Measurements from ENCODE around the gene IKZF2. TPM values are rescaled to one million over a fixed set of nuclear protein-coding genes. Genes with fewer than 3 reads are reported as not detected.

IKZF2 gene
- total RNA-seq, 1 experiment from 2014 or later, result 3.0 TPM

DNA sequence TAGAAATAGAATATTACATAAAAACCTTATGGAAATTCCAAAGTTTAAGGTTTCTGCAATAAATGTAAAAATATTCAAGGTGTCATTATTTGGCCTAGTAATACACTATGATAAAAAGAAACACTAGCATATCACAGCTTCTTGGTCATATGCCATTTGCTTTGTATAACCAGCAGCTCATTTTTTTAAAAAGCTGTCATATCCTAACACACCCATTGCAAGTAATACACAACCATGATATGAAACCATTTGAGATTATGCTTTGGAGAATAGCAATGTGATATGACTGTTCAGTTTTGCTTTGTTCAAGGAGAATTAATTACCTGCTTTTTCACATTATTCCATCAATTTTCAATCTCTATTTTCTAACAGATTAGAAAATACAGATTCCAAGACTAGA, 149.0 kb downstream of the IKZF2 start:
- no peak for DNase-seq
- Mint-ChIP-seq H3K4me3 (no peak overlapping the region), H3K27me3 (ENCODE audit: low read depth) (no peaks in the 10 kb centered on the region), H3K36me3 (ENCODE audit: insufficient read depth in 1 of 3, low read depth in 3 of 3) (no peaks in the 10 kb centered on the region), H3K9me3 (no peaks in the 10 kb centered on the region), H3K27ac (no peak overlapping the region), H3K4me1 (peaks cover 3 to 6% of the 10 kb centered on the region in 2 experiments)
- Histone ChIP-seq H3K4me2 (ENCODE audit: insufficient read depth, insufficient read length, low read length) (no peak overlapping the region), H3K9me3 (ENCODE audit: control insufficient read depth, low read depth, low read length) (no peaks in the 10 kb centered on the region), H2BK20ac (ENCODE audit: low read depth, low read length, poor library complexity, severe bottlenecking) (no peak overlapping the region), H2AK5ac (ENCODE audit: insufficient read length, low read length) (no peak overlapping the region), H2BK120ac (ENCODE audit: low read depth, low read length, poor library complexity, severe bottlenecking) (no peak overlapping the region), H4K8ac (replicated peaks; ENCODE audit: insufficient read length, low read depth, low read length) (no peak overlapping the region), H4K20me1 (ENCODE audit: control insufficient read depth, insufficient read depth, insufficient read length) (no peaks in the 10 kb centered on the region), H3K27me3 (ENCODE audit: insufficient read depth, low read length) (no peaks in the 10 kb centered on the region), H2BK12ac (ENCODE audit: insufficient read length, low read depth, low read length) (no peak overlapping the region), H4K5ac (ENCODE audit: insufficient read length, low read depth, low read length) (no peak overlapping the region), H3K56ac (ENCODE audit: insufficient read length, low read depth, low read length) (no peak overlapping the region), H3K79me1 (ENCODE audit: insufficient read depth, low read depth, low read length, poor library complexity, severe bottlenecking) (no peaks in the 10 kb centered on the region), H3K4ac (ENCODE audit: low read depth, low read length) (no peak overlapping the region), H2AFZ (ENCODE audit: low read length) (no peak overlapping the region), H3K79me2 (ENCODE audit: insufficient read depth, low read length) (no peaks in the 10 kb centered on the region), H3K4me1 (ENCODE audit: insufficient read depth, low read length) (no peaks in the 10 kb centered on the region), H2BK15ac (ENCODE audit: low read depth, low read length) (no peak overlapping the region), H2BK5ac (ENCODE audit: insufficient read length, low read length) (no peak overlapping the region), H3K23me2 (ENCODE audit: insufficient read length, low read depth, low read length, poor library complexity, severe bottlenecking) (no peaks in the 10 kb centered on the region), H3K18ac (ENCODE audit: insufficient read length, low read depth, low read length) (no peak overlapping the region), H3K14ac (ENCODE audit: insufficient read depth, low read length) (no peak overlapping the region), H3T11ph (ENCODE audit: low read length) (no peak overlapping the region), H3K9ac (ENCODE audit: extremely low read depth, insufficient read length, low read length) (no peak overlapping the region), H4K91ac (ENCODE audit: insufficient read length, low read depth, low read length) (no peak overlapping the region), H3K23ac (ENCODE audit: insufficient read length, low read depth, low read length) (no peak overlapping the region), H3K27ac (ENCODE audit: insufficient read length, low read depth, low read length) (no peak overlapping the region)
- TF ChIP-seq, protein P1, sequence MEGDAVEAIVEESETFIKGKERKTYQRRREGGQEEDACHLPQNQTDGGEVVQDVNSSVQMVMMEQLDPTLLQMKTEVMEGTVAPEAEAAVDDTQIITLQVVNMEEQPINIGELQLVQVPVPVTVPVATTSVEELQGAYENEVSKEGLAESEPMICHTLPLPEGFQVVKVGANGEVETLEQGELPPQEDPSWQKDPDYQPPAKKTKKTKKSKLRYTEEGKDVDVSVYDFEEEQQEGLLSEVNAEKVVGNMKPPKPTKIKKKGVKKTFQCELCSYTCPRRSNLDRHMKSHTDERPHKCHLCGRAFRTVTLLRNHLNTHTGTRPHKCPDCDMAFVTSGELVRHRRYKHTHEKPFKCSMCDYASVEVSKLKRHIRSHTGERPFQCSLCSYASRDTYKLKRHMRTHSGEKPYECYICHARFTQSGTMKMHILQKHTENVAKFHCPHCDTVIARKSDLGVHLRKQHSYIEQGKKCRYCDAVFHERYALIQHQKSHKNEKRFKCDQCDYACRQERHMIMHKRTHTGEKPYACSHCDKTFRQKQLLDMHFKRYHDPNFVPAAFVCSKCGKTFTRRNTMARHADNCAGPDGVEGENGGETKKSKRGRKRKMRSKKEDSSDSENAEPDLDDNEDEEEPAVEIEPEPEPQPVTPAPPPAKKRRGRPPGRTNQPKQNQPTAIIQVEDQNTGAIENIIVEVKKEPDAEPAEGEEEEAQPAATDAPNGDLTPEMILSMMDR (conservative IDR thresholded peaks at IDR 0.05), result no peak
